GM19468 (cell line): ENCODE data around the gene ADM2.

ENCODE experiments used
- ATAC-seq: cut with Tn5 transposase; IDR thresholded peaks from one replicate; pipeline ENCODE4 v1.9.1; 2021; ENCODE audit warnings: mild to moderate bottlenecking, moderate library complexity, moderate number of reproducible peaks; ENCODE audit not compliant: unreplicated experiment; ENCODE audit errors: extremely low read depth

ADM2 gene

GRCh38 chr22:50483106-50483505 lies 1.8 kb downstream of the ADM2 start:
- no peak for ATAC-seq

GRCh38 chr22:50483556-50483955 lies 2.2 kb downstream of the ADM2 start:
- ATAC-seq: no peak

- no peak for ATAC-seq
Measured at GRCh38 chr22:50483977-50484853, 2.9 kb downstream of the ADM2 start.

GRCh38 chr22:50485221-50486131 lies 4.1 kb downstream of the ADM2 start:
- ATAC-seq: no peak

GRCh38 chr22:50486561-50487289 lies 5.4 kb downstream of the ADM2 start, which contains the start of gene MIOX:
TSS of gene MIOX (plus strand) at chr22:50486859. CDS start at chr22:50486898, 39 bp downstream.
- ATAC-seq: no peak

- ATAC-seq: no peak
Measured at GRCh38 chr22:50487290-50488005, 6.1 kb downstream of the ADM2 start.

- ATAC-seq: no peak
Measured at GRCh38 chr22:50488006-50488677, 6.8 kb downstream of the ADM2 start.

GRCh38 chr22:50488886-50489285 lies 7.5 kb downstream of the ADM2 start:
- no peak for ATAC-seq

GRCh38 chr22:50489363-50490243 lies 8.3 kb downstream of the ADM2 start:
- no peak for ATAC-seq

GRCh38 chr22:50490531-50491308 lies 9.4 kb downstream of the ADM2 start:
- no peak for ATAC-seq

- ATAC-seq: no peak
Measured at GRCh38 chr22:50497093-50497492, 15.8 kb downstream of the ADM2 start.

- ATAC-seq: no peak
Measured at GRCh38 chr22:50498322-50498890, 17.1 kb downstream of the ADM2 start.

- no peak for ATAC-seq
Measured at GRCh38 chr22:50500452-50500851, 19.1 kb downstream of the ADM2 start.

GRCh38 chr22:50502096-50502495 lies 20.8 kb downstream of the ADM2 start:
- ATAC-seq: no peak

- no peak for ATAC-seq
Measured at GRCh38 chr22:50502628-50503474, 21.5 kb downstream of the ADM2 start.

- ATAC-seq: no peak
Measured at GRCh38 chr22:50503475-50504145, 22.3 kb downstream of the ADM2 start.
